Thymus (tissue), 11 donors: ENCODE results near the gene ZBTB16. TPM values are rescaled to one million over a fixed set of nuclear protein-coding genes. Genes with fewer than 3 reads are reported as not detected.

ENCODE experiments used
- DNase-seq, 9 donors: peaks; one replicate each; pipeline ENCODE4 v3.0.0-alpha.2; 2013; ENCODE audit warnings: low spot score in 9 of 9, low read depth in 6 of 9, missing footprints in 1 of 9
- H3K27ac ChIP-seq, 2 donors: one replicate each; pipeline ENCODE4 v1.5.1; 2013; ENCODE audit warnings: control low read depth in 1 of 2, low read depth in 1 of 2, low read length in 1 of 2, mild to moderate bottlenecking in 1 of 2, moderate library complexity in 1 of 2
- H3K27me3 ChIP-seq, 2 donors: one replicate each; pipeline ENCODE4 v1.5.1; 2013; ENCODE audit warnings: low read length in 1 of 2; ENCODE audit not compliant: control insufficient read depth in 2 of 2, insufficient read depth in 1 of 2
- H3K36me3 ChIP-seq, 2 donors: one replicate each; pipeline ENCODE4 v1.5.1; 2013; ENCODE audit warnings: low read length in 1 of 2, mild to moderate bottlenecking in 1 of 2, moderate library complexity in 1 of 2; ENCODE audit not compliant: control insufficient read depth in 2 of 2, insufficient read depth in 2 of 2
- H3K4me1 ChIP-seq, 2 donors: one replicate each; pipeline ENCODE4 v1.5.1; 2013; ENCODE audit warnings: low read length in 2 of 2; ENCODE audit not compliant: control insufficient read depth in 2 of 2, insufficient read depth in 2 of 2
- H3K4me3 ChIP-seq, 2 donors: one replicate each; pipeline ENCODE4 v1.5.1; 2013; ENCODE audit warnings: low read length in 2 of 2, control low read depth in 1 of 2, mild to moderate bottlenecking in 1 of 2
- H3K9me3 ChIP-seq, 2 donors: one replicate each; pipeline ENCODE4 v1.5.1; 2013; ENCODE audit warnings: low read length in 1 of 2, mild to moderate bottlenecking in 1 of 2; ENCODE audit not compliant: control insufficient read depth in 2 of 2, insufficient read depth in 1 of 2
- WGBS: extraction: QIAGEN DNeasy Blood & Tissue Kit; methylation state at CpG from one replicate; pipeline ENCODE4 v1.1.7; 2013; 5-methylcytosine and 5-hydroxymethylcytosine counted together
- polyA plus RNA-seq: library from polyadenylated mRNA; stranded (reverse); fragments of 200-250 nt; gene quantifications from one replicate; pipeline ENCODE4 v1.2.3, GENCODE V29; 2013
- total RNA-seq: library from RNA; stranded (reverse); fragments of 120-200 nt; gene quantifications from one replicate; pipeline ENCODE4 v1.2.4, GENCODE V29; 2013
- donor health status: healthy.

The ZBTB16 gene
- total and polyA plus RNA-seq, 2 donors: 5.7 to 21.5 TPM

DNA sequence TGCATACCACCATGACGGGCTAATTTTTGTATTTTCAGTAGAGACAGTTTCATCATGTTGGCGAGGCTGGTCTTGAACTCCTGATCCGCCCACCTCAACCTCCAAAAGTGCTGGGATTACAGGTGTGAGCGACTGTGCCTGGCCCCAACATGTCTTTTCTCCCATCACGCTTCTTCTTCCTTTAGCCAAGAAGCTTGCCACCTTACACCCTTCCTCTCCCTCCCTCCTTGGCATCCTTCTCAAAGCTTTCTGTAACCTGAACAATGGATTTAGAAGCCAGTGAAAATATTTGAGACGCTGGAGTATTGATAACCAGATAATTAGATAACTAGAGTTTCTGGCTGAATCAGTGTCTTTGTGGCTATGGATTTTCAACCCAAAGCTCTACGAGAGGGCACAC, 225.4 kb downstream of the ZBTB16 start:
- DNase-seq: no peak
- Histone ChIP-seq H3K36me3 (no peaks in the 10 kb centered on the region), H3K27me3 (peaks cover 0 to 8% of the 10 kb centered on the region in 2 donors), H3K4me3 (no peak overlapping the region), H3K27ac (no peak overlapping the region), H3K9me3 (no peaks in the 10 kb centered on the region), H3K4me1 (no peaks in the 10 kb centered on the region)
- 94% methylated on average over 7 of the region's 7 CpGs for WGBS

- Histone ChIP-seq H3K27ac (no peak overlapping the region), H3K27me3 (peaks cover 0 to 6% of the 10 kb centered on the region in 2 donors), H3K36me3 (no peaks in the 10 kb centered on the region), H3K4me1 (no peaks in the 10 kb centered on the region), H3K9me3 (no peaks in the 10 kb centered on the region), H3K4me3 (no peak overlapping the region)
- no peak for DNase-seq
- WGBS: 74% methylated on average over 3 of the region's 3 CpGs
Observed at GRCh38 chr11:114285599-114285998, 226.1 kb downstream of the ZBTB16 start.

DNA sequence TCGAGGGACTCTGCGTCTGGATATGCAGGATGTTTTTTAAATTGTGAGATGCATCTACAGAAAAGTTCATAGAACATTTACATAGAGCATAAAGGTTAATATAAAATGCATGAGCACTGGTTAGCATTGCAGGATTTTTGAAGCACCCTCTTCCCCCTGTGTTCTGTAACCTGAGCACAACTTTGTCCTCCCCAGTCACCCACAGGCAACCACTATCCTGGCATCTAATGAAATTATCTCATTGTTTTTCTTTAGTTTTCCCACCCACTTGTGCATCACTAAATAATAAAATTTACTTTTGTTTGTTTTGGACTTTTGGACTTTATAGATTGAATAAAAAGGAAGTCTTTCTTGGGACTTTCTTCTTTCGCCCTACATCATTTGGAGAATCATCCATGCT, 226.7 kb downstream of the ZBTB16 start:
- Histone ChIP-seq H3K9me3 (no peaks in the 10 kb centered on the region), H3K4me1 (no peaks in the 10 kb centered on the region), H3K36me3 (no peaks in the 10 kb centered on the region), H3K4me3 (no peak overlapping the region), H3K27ac (no peak overlapping the region), H3K27me3 (peaks cover 0 to under 1% of the 10 kb centered on the region in 2 donors)
- WGBS: 95% methylated on average over 3 of the region's 3 CpGs
- DNase-seq: no peak

DNA sequence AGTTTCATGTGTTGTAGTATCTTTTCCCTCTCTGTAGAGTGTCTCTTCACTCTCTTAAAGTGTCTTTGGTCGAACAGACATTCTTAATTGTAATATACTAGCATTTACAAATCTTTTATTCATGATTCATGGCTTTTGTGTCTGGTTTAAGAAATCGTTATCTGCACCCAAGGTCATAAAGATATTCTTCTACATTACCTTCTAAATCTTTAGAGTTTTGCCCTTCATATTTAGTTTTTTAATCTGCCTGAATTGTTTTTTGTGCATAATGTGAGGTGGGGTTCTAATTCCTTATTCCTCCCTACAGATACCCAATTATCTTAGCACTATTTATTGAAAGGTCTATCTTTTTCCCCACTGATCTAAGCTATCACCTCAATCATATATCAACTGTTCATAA, 227.6 kb downstream of the ZBTB16 start:
- no peak overlapping the region for H3K4me3 ChIP-seq
- WGBS: 94% methylated on average over 2 of the region's 2 CpGs
- no peak for DNase-seq
- no peaks in the 10 kb centered on the region for H3K36me3 ChIP-seq
- no peaks in the 10 kb centered on the region for H3K9me3 ChIP-seq
- H3K27me3 ChIP-seq: no peaks in the 10 kb centered on the region
- H3K27ac ChIP-seq: no peak overlapping the region
- no peaks in the 10 kb centered on the region for H3K4me1 ChIP-seq

DNA sequence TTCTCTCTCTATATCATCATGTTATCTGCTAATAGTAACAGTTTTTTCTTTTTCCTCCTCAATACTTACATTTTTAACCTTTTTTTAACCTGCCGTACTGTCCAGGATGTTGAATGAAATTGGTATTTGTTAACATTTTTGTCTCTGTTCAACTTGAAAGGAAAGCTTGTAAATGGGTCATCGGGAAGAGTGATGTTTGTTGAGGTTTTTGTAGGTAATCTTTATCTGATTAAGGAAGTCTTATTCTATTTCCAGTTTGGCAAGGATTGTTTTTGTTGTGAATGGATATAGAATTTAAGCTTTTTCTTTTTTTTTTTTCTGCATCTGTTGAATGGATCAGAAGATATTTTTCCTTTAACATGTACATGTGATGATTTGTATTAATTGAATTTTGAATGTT, 228.6 kb downstream of the ZBTB16 start:
- H3K27ac ChIP-seq: no peak overlapping the region
- H3K4me1 ChIP-seq: no peaks in the 10 kb centered on the region
- 72% methylated on average over 2 of the region's 2 CpGs for WGBS
- no peaks in the 10 kb centered on the region for H3K36me3 ChIP-seq
- no peaks in the 10 kb centered on the region for H3K9me3 ChIP-seq
- H3K4me3 ChIP-seq: no peak overlapping the region
- no peak for DNase-seq
- H3K27me3 ChIP-seq: no peaks in the 10 kb centered on the region

DNA sequence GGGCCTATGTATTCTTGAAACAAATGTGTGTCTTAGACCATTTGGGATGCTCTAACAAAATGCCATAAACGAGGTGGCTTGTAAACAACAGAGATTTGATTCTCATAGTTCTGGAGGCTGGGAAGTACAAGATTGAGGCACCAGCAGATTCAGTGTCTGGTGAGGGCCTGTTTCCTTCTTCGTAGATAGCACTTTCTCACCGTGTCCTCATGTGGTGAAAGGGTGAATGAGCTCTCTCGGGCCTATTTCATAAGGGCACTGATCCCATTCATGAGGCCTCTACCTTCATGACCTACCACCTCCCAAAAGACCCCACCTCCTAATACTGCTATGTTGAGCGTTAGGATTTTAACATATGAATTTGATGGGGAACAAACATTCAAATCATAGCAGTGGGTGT, 230.3 kb downstream of the ZBTB16 start:
- no peak for DNase-seq
- no peak overlapping the region for H3K27ac ChIP-seq
- H3K36me3 ChIP-seq: no peaks in the 10 kb centered on the region
- no peak overlapping the region for H3K4me3 ChIP-seq
- H3K9me3 ChIP-seq: no peaks in the 10 kb centered on the region
- H3K4me1 ChIP-seq: no peaks in the 10 kb centered on the region
- no peaks in the 10 kb centered on the region for H3K27me3 ChIP-seq
- 91% methylated on average over 5 of the region's 5 CpGs for WGBS

DNA sequence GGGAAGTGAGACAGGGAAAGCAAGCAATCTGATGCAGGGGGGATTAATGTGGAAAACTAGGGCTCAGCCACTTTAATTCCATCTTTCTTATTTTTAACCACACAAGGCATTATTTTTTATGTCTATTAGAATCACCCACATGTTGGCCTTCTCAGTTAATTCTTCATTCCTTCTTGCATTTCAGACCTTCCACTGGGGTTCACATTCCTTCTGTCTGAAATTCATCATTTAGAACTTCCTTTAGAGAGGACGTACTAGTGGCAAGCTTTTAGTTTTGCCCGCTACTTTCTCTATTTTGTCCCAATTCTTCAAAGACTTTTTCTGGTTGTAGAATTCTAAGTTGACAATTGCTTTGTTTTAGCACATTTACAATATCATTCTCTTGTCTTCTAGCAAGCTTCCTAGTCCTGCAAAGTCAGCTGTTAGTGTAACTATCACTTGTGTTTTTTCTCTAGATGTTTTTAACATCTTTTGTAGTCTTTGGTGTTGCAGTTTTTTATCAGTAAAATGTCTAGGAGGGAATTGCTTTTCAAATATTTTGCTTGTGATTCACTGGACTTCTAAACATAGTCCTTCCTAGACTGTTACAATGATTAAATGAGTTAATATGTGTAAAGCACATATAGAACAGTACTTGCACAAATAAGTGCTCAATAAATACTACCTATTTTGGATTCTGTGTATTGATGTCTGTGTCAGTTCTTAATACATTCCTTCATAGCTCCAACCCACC, 231.2 kb downstream of the ZBTB16 start:
- Histone ChIP-seq H3K9me3 (no peaks in the 10 kb centered on the region), H3K36me3 (no peaks in the 10 kb centered on the region), H3K4me1 (no peaks in the 10 kb centered on the region), H3K27ac (no peak overlapping the region), H3K27me3 (no peaks in the 10 kb centered on the region), H3K4me3 (no peak overlapping the region)
- 97% methylated on average over 2 of the region's 2 CpGs for WGBS
- DNase-seq: no peak

GRCh38 chr11:114291381-114291780, 231.9 kb downstream of the ZBTB16 start:
- H3K9me3 ChIP-seq: no peaks in the 10 kb centered on the region
- H3K27me3 ChIP-seq: no peaks in the 10 kb centered on the region
- DNase-seq: no peak
- no peaks in the 10 kb centered on the region for H3K36me3 ChIP-seq
- H3K27ac ChIP-seq: no peak overlapping the region
- H3K4me3 ChIP-seq: no peak overlapping the region
- H3K4me1 ChIP-seq: no peaks in the 10 kb centered on the region
- WGBS: 91% methylated on average over 5 of the region's 5 CpGs

- no peaks in the 10 kb centered on the region for H3K36me3 ChIP-seq
- WGBS: 84% methylated on average over 4 of the region's 4 CpGs
- no peak for DNase-seq
- H3K9me3 ChIP-seq: no peaks in the 10 kb centered on the region
- no peak overlapping the region for H3K4me3 ChIP-seq
- H3K27ac ChIP-seq: no peak overlapping the region
- H3K4me1 ChIP-seq: no peaks in the 10 kb centered on the region
- H3K27me3 ChIP-seq: no peaks in the 10 kb centered on the region
Observed at GRCh38 chr11:114291842-114292680, 232.6 kb downstream of the ZBTB16 start.
